ENCODE measurements around the gene FADS2.

FADS2 gene

DNA sequence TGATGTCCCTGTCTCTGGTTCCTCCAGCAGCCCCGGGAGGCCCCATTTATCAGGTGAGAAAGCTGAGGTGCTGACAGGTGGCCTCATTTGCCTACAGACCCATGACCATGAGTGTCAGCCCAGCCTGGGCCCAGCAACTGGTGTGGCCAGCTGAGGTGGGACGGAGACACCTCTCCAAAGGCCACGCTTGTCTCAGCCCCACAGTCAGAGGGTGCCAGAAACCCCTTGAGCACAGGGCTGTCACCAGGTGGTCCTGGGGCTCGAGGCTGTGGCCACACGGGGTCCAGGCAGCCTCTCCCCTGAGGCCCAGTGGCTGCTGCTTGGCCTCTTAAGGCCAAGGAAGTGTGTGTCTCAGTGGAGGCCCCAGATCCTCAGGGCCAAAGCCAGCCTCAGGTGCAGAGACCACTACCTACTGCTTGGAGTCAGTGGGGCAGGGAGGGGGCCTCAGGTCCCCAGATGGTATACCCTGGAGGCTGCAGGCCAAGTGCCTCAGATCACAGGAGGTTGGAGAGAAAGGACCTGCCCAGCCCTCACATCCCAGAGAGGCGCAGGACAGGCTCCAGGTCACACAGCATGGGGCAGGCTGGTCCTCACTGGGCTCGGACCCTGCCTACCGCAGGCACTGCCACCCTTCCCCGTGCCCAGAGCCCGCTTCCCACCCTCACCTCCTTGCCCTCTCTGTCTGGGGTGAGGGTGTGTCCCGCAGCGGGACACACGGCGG lies 77.9 kb downstream of the FADS2 start:
- DNase-seq (ENCODE audit: low read depth in 2 of 2) = no peak

DNA sequence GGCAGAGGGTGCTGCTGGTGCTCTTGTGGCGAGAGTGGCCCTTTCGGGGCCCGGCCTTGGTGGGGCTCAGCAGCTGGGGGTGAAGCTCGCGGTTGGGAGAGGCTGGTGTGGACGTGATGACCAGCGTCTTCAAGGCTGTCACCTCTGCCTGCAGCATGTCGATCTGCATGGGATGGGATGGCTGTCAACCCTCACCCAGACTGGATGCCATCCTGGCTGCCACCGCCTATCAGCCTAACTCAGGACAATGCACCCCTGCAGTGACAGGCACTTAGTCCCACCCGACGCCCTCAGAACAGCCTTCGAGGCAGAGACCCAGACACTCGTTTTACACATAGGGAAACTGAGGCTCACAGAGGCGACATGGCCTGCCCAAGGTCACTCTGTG lies 78.4 kb downstream of the FADS2 start:
- DNase-seq (ENCODE audit: low read depth in 2 of 2) = no peak

DNA sequence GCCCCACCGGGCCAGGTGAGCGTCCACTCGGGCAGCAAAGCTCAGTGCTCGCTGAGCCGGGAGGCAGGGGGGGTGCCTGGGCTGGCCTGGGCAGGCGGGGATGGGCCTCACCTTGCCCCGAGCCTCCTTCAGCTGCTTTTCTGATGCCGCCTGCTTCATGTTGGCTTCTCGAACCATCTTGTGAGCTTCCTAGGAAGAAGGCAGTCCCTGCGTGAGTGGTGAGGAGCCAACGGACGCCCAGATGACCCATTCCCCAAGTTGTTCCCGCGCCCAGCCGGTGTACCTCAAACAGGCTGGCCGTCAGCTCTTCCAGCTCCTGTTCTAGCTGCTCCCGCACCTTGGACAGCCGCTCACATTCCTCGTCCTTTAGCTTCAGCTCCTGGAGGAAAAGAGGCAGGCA lies 79.2 kb downstream of the FADS2 start:
- no peak for DNase-seq (ENCODE audit: low read depth in 2 of 2)

DNA sequence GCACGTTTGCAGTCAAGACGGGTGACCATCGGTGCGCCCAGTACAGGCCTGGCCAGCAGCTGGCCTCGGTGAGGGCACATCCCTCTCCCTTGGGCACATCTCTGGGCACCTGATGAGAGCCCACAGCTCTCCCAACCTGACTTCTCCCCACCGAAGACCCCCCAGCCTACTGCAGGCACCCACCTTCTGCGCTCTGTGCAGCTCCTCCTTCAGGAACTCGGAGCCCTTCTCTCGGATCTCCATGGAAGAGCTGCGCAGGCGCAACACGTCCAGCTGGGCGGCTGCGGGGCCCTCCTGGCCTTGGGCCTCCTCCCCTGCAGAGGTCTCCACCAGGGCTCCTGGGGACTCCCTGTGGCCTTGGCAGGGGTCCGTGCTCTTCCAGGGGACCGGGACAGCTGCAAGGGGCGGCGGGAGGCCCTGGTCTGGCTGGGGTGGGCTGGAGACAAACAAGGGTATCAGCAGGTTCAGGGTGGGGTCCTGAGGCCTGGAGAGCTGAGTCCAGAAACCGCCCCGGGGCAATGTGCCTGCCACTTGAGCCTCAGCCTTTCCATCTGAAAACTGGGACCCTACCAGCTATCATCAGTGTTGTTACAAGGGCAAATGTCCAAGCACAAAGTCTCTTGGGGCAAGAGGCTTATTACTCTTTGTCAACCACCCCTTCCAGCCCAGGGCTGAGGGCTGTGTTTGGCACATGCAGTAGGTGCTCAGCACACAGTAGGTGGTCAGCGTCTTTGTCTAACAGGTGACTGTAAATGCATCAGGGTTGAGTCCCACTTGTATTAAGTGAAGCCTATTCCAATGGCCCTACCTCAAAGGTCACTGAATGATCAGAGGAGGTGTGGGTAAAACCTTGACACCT lies 80.0 kb downstream of the FADS2 start:
- DNase-seq (ENCODE audit: low read depth in 2 of 2) = no peak

DNA sequence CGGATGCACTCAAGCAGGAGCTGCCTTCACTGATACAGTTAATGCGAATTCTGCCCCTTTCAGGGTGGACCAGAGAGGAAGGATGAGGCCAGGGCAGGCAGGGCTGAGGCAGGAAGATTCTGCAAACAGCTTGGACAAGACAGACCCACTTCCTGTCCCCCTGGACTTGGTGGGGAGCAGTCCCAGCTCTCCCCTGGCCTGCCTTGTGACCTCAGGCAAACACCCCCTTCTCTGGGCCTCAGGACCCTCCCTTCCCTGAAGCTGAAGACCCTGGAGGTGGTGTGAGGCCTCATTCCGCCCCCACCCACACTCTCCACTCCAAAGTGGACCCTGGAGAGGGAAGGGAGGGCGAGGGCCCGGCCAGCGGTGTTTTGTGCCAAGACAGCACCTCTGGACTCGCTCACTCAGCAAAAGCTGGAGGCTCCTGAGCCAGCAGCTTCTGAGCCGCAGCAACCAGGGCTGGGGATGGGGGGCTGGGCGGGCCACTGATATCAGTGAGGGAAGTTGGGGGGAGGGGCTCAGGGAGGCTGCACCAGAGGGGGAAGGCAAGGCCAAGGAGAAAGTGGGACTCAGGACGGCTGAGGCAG lies 80.7 kb downstream of the FADS2 start:
- DNase-seq (ENCODE audit: low read depth in 2 of 2) = no peak

DNA sequence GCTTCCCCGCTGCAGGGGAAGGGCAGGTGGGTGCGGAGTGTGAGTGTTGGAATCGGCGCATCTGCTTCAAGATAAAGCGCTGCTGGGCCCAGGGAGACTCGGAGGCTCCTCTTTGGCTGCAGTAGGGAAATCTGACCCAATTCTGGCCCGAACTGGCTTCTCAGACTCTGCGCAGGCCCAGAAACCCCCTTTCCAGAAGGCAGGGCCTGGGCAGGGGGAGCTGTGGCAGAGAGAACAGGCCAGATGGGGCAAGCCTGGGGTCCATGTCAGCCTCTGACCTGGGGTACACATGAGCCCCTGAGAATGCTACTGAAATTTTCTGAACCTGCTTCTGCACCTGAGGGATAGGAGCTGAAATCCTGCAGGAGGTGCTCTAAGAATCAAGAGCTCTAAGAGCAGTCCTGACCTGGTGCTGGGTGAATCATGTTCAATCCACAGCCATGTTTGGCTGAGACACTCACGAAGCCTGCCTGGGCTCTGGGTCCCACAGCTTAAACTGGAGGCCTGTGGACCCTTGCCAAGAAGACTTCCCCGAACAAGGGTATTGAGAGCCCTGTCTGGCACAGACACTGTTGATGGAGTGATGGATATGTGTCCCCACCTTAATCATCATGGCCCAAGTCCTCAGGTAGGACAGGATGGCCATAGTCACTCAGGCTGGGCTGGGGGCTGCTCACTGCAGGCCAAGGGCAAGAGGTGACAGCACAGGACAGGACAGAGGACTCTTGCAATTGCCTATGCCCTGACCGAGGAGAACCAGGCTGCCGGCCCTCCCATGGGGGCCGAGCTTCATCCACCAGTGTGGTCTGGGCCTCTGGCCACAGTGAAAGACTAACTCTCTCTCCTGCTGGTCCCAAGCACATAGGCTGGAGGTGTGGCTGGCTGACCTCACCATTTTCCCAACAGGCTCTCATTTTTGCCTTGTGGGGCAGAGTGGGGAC lies 82.4 kb downstream of the FADS2 start:
- no peak for DNase-seq (ENCODE audit: low read depth in 2 of 2)

DNA sequence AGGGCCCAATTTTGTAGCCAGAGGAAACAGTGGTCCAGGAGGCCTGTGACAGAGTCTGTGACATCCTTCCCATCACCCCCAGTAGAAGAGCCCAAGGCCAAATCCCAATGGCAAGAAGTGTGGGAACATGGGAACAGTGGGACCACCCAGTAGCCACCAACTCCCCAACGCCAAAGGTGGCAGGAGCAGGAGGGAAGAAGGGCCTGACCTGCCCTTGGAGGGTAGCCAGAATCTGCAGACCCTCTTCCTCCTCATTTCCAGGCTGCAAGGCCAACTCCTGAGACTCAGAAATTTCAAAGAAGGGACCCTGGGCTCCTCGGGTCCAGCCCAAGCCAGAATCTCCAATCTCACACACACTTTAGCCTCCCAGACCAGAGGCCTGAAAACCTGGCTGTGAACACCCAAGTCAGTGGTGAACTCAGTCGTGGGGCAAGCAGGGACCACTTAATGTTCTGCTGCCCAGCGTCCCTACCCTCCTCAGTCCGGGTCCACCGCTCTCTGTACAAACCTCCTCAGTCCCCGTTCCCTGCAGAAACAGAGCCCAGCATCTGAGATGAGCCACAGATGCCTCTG lies 83.1 kb downstream of the FADS2 start:
- no peak for DNase-seq (ENCODE audit: low read depth in 2 of 2)

DNA sequence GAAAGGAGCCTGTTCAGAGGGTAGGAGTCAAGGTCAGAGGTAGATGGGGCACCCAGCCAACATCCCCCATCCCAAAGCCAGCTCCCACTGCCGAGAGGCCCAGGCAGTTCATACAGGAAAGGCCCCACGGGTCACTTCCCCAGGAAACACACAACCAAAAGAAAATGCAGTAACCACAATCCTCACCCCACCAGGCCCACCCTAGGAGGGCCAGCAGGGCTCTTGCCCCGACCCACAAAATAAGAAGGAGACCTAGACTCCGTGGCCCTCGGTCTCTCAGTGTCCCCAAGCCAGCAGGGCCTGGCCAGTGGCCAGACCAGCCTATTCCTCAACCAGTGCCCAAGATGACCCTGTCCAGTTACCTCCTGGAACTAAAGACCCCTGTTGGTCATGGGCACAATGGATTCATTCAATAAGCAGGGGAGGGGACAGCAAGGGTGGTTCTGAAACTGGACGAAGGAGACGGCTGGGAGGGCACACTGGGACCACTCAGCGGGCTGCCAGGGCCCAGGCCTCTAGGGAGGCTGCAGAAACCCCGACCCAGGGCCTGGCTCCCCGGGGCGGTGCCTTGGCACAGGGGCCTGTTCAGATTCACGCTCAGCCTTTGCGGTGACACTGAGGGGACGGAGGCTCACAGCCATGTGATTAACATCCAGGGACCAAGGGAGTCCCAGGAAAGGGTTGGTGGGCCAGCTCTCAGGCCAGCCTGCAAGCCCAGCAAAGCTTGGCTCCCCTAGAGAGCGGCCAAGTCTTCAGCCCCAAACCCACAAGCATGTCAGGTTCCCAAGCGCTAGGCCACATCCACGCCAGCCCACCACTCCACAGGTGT lies 83.8 kb downstream of the FADS2 start:
- no peak for DNase-seq (ENCODE audit: low read depth in 2 of 2)

DNA sequence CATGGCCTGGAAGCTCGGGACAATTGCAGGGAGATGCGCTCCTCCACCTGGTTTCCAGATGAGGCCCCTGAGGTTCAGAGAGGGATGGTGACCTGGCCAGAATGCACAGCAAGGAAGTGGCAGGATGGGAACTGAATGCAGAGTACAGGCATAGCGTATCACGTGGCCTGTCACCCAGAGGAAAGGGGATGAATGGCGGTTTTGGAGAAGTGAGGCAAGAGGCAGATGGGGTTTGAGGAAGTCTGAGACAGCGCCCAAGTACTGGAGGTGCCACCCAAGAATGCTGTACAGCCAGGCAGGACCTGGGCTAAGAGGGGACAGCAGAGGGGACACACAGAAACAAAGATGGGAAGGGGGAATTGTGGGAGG lies 84.4 kb downstream of the FADS2 start:
- DNase-seq (ENCODE audit: low read depth in 2 of 2) = no peak

DNA sequence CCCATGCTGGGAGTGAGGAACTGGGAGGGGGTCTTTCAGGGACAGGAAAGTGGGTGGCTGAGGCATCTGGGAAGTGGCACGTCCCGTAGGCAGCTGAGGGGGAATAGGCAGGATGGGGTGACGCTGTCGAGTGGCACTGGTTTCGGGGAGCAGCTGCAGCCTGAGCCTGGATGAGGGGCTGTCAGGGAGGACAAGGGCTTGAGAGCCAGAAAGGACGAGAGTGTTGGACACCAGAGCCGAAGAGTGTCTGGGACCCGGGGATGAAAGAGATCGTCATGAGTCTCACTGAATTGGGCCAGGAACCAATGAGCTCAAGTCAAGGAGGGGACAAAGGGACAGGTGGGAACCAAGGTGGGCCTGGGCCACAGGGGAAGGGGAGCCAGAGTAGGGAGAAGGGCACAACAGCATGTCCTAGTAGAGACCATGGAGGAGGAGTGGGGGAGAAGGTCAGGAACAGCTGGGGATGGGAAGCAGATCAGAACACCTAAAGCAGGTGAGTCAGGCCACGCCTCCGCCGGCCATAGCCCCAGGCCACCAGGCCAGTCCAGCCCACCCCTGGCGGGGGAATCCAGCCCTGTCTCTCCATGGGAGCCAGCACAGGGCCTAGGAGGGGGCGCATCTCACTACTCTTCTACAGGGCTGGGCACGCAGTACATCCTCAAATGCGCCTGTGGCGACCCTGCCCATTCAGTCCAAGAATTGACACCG lies 85.0 kb downstream of the FADS2 start:
- no peak for DNase-seq (ENCODE audit: low read depth in 2 of 2)

DNA sequence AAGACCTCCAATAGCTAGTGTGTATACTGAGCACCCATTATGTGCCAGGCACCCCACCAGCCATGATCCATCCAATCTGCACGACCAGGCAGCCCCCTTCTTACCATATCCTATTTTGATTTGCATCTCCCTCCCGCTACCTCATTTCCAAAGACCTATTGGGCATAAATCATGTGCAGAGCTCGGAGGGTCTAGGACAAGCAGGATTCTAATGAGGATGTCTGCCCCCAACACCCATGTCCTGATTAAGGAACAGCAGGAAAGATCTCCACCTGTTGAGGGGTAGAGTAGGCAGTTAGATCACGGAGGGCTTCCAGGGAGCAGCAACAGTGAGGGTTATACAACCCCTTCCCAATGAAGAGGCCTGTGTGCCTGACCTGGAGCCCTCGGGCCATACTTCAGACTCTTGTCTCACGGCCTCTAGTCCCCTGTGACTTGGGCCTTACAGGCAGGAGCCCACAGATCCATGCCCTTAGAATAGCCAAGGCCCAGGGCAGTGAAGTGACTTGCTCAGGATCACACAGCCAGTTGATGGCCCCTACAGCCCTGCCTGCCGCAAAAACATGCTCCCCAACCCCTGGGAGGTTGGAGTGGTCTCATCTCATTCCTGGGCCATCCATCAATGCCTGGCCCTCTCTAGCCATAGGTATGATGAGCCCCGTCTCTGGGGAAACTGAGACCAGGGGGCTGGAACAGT lies 85.7 kb downstream of the FADS2 start:
- no peak for DNase-seq (ENCODE audit: low read depth in 2 of 2)

DNA sequence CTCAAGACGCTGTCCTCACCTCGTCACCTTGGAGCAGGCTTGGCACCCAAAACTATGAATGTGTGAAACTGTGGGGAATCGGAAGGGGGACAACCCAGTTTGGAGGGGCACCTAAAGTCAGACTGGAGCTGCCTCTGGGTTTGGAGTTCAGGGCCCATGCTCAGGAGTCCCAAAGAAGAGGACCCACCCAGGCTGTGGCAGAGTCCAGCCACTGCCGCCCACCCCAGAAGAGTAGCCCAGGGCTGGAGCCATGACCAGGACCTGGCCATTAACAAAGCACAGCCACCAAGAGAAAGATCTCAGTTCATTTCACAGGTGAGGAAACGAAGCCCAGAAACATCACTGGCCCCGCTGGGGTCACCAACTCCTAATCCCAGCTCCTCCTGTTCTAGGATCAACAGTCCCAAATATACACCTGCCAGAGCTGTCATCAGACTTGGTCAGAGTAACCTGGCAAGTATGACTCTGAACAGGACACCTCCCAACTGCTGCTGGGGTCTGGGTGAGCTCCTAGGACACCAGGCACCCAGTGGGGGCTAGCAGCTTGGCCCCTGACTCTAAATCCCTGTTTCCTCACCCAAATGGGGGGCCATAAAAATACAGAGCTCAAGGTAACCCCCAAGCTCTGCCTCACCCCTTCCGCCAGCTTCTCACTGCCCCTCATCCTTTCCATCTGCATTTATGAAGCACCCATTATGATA lies 86.5 kb downstream of the FADS2 start:
- no peak for DNase-seq (ENCODE audit: low read depth in 2 of 2)

DNA sequence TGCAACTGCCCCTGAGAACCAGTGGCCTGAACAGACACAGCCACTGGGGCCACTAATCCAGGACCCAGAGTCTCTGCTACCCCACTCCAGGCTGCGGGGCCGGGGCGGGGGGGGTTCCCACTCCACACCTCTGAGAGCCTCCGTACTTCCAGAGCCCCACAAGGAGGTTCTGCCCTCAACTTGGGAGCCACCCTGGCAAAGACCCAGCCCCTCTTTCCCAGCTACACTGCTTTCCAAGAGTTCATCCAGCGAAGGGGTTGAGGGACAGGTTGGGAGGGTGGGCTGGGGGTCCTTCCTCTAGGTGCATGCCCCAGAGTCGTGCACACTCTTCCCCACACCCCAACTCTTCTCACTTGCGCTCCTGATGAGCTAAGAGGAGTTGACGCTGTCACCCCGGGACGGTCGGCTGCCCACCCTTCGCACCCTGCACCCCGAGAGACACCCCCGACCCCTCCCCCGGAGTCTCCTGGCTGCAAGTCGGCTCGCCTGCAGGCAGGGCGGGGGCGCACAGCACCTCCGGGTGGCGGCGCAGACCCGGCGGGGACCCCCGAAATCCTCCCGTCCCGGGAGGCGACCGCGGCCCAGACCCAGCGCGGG lies 88.7 kb downstream of the FADS2 start:
- no peak for DNase-seq (ENCODE audit: low read depth in 2 of 2)

Data from activated CD8-positive, alpha-beta memory T cell treated with anti-CD3 and anti-CD28 coated beads for 4 hours (primary cell).